SK-N-SH treated with all-trans-retinoic acid at 6 μM for 48 hours (cell line): ENCODE results near the gene VWA5B2.

ENCODE experiments used
- ATAC-seq: fragments of 200-7000 bp; cut with Tn5 transposase; 3 replicates; pipeline ENCODE4 v1.9.1; 2020; ENCODE audit warnings: mild to moderate bottlenecking, moderate library complexity
- ARNTL ChIP-seq: fragments of 450-650 bp; formaldehyde crosslinking; IDR thresholded peaks from 2 replicates; pipeline ENCODE4 v1.5.0; 2020; ENCODE audit warnings: low read depth, mild to moderate bottlenecking, moderate library complexity, borderline replicate concordance
- BACH2 ChIP-seq: fragments of 250-450 bp; sonication (Bioruptor Pico); IDR thresholded peaks from 2 replicates; pipeline ENCODE4 v1.9.0; 2021; ENCODE audit warnings: mild to moderate bottlenecking, borderline replicate concordance
- CSDC2 ChIP-seq: fragments of 250-450 bp; sonication (Bioruptor Pico); IDR thresholded peaks from 2 replicates; pipeline ENCODE4 v1.5.0; 2020; ENCODE audit warnings: mild to moderate bottlenecking, moderate library complexity
- ESRRG ChIP-seq: fragments of 250-450 bp; sonication (Bioruptor Pico); IDR thresholded peaks from 2 replicates; pipeline ENCODE4 v1.6.1; 2021; ENCODE audit warnings: mild to moderate bottlenecking
- GLIS3 ChIP-seq: fragments of 250-450 bp; sonication (Bioruptor Pico); IDR thresholded peaks from 2 replicates; pipeline ENCODE4 v1.5.0; 2020; ENCODE audit warnings: mild to moderate bottlenecking, moderate library complexity
- ISL1 ChIP-seq: fragments of 250-450 bp; sonication (Bioruptor Pico); IDR thresholded peaks from 2 replicates; pipeline ENCODE4 v2.1.2; 2022; ENCODE audit warnings: mild to moderate bottlenecking, moderate library complexity
- PPARA ChIP-seq: fragments of 250-450 bp; sonication (Bioruptor Pico); IDR thresholded peaks from 2 replicates; pipeline ENCODE4 v1.5.0; 2020; ENCODE audit warnings: mild to moderate bottlenecking, borderline replicate concordance
- RARB ChIP-seq: fragments of 250-450 bp; sonication (Bioruptor Pico); IDR thresholded peaks from 2 replicates; pipeline ENCODE4 v1.8.0; 2021; ENCODE audit warnings: mild to moderate bottlenecking, moderate library complexity
- SNAI2 ChIP-seq: fragments of 250-450 bp; sonication (Bioruptor Pico); IDR thresholded peaks from 2 replicates; pipeline ENCODE4 v1.5.0; 2020; ENCODE audit warnings: mild to moderate bottlenecking, moderate library complexity
- TCF4 ChIP-seq: fragments of 250-450 bp; sonication (Bioruptor Pico); IDR thresholded peaks from 2 replicates; pipeline ENCODE4 v1.8.0; 2021; ENCODE audit warnings: mild to moderate bottlenecking, moderate library complexity, borderline replicate concordance
- TOX ChIP-seq: fragments of 250-450 bp; sonication (Bioruptor Pico); IDR thresholded peaks from 2 replicates; pipeline ENCODE4 v1.8.0; 2021; ENCODE audit warnings: mild to moderate bottlenecking, moderate library complexity, borderline replicate concordance
- ZC3H10 ChIP-seq: fragments of 250-450 bp; sonication (Bioruptor Pico); IDR thresholded peaks from 2 replicates; pipeline ENCODE4 v1.5.1; 2021; ENCODE audit warnings: mild to moderate bottlenecking, moderate library complexity
- ZFP3 ChIP-seq: fragments of 250-450 bp; sonication (Bioruptor Pico); IDR thresholded peaks from 2 replicates; pipeline ENCODE4 v1.5.0; 2020; ENCODE audit warnings: mild to moderate bottlenecking, moderate library complexity
- ZFP30 ChIP-seq: fragments of 450-650 bp; formaldehyde crosslinking; IDR thresholded peaks from 2 replicates; pipeline ENCODE4 v1.5.0; 2022; ENCODE audit warnings: mild to moderate bottlenecking, moderate library complexity
- ZNF565 ChIP-seq: fragments of 450-650 bp; formaldehyde crosslinking; conservative IDR thresholded peaks from 2 replicates; pipeline ENCODE4 v1.5.0; 2020; ENCODE audit warnings: low read depth, mild to moderate bottlenecking, moderate library complexity
- ZNF70 ChIP-seq: fragments of 450-650 bp; formaldehyde crosslinking; IDR thresholded peaks from 2 replicates; pipeline ENCODE4 v1.5.0; 2020; ENCODE audit warnings: mild to moderate bottlenecking, moderate library complexity
- ZNF8 ChIP-seq: fragments of 450-650 bp; formaldehyde crosslinking; IDR thresholded peaks from 2 replicates; pipeline ENCODE4 v1.5.0; 2020; ENCODE audit warnings: mild to moderate bottlenecking, moderate library complexity
- TF ChIP-seq, protein P1 (sequence below): fragments of 250-450 bp; sonication (Bioruptor Pico); IDR thresholded peaks from 2 replicates; pipeline ENCODE4 v1.5.0; 2020; ENCODE audit warnings: mild to moderate bottlenecking, moderate library complexity
- TF ChIP-seq, protein P2 (sequence below): fragments of 250-450 bp; sonication (Bioruptor Pico); IDR thresholded peaks from 2 replicates; pipeline ENCODE4 v1.5.1; 2020; ENCODE audit warnings: low read depth, mild to moderate bottlenecking, moderate library complexity
- TF ChIP-seq, protein P3 (sequence below): fragments of 250-450 bp; sonication (Bioruptor Pico); IDR thresholded peaks from 2 replicates; pipeline ENCODE4 v1.8.0; 2021; ENCODE audit warnings: low read depth, mild to moderate bottlenecking, moderate library complexity, borderline replicate concordance

The VWA5B2 gene

DNA sequence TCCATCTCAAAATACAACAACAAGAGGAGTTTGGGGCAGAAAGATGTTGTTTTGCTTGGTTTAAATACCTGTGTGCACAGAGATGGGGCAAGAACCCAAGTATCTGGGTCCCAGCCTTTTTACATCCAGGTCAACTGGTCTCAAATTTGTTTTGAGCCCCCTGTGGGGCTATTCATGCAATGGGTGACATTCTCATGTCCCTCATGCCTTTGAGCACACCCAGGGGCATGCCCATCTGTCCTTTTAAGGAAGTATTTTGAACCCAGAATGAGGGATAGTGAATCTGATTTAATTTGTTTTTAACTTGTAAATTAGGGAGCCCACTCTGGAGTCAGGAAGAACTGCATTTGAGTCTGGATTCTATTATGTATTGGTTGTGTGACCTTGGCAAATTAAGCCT is 28.6 kb upstream of the VWA5B2 start:
- ATAC-seq: no peak

DNA sequence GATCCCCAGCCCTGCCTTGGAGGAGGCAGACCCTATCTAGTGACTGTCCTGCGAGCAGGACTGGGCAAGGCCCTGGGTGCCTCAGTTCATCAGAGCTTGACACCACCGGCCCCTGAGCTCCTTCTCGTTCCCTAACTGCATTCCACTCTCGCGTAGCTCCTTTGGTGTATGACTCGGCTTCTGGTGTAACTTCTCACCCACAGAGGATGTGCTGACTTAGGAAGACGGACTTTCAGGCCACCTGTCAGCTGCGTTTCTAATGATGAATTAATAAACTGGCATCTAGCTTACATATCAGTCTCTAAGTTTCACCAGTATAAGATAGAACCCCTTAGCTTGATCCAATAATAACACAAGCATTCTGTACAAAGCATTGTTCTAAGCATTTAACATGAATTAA is 25.9 kb upstream of the VWA5B2 start:
- no peak for TF ChIP-seq RARB (CRISPR knock-in tag)
- no peak for TF ChIP-seq ZNF70
- TF ChIP-seq SNAI2 (CRISPR knock-in tag): no peak
- TF ChIP-seq ZFP30 (CRISPR knock-in tag): no peak
- TF ChIP-seq, protein P1, sequence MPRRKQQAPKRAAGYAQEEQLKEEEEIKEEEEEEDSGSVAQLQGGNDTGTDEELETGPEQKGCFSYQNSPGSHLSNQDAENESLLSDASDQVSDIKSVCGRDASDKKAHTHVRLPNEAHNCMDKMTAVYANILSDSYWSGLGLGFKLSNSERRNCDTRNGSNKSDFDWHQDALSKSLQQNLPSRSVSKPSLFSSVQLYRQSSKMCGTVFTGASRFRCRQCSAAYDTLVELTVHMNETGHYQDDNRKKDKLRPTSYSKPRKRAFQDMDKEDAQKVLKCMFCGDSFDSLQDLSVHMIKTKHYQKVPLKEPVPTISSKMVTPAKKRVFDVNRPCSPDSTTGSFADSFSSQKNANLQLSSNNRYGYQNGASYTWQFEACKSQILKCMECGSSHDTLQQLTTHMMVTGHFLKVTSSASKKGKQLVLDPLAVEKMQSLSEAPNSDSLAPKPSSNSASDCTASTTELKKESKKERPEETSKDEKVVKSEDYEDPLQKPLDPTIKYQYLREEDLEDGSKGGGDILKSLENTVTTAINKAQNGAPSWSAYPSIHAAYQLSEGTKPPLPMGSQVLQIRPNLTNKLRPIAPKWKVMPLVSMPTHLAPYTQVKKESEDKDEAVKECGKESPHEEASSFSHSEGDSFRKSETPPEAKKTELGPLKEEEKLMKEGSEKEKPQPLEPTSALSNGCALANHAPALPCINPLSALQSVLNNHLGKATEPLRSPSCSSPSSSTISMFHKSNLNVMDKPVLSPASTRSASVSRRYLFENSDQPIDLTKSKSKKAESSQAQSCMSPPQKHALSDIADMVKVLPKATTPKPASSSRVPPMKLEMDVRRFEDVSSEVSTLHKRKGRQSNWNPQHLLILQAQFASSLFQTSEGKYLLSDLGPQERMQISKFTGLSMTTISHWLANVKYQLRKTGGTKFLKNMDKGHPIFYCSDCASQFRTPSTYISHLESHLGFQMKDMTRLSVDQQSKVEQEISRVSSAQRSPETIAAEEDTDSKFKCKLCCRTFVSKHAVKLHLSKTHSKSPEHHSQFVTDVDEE (CRISPR knock-in tag): no peak
- TF ChIP-seq ZC3H10 (CRISPR knock-in tag): no peak
- TF ChIP-seq ZFP3 (CRISPR knock-in tag): no peak
- TF ChIP-seq, protein P2, sequence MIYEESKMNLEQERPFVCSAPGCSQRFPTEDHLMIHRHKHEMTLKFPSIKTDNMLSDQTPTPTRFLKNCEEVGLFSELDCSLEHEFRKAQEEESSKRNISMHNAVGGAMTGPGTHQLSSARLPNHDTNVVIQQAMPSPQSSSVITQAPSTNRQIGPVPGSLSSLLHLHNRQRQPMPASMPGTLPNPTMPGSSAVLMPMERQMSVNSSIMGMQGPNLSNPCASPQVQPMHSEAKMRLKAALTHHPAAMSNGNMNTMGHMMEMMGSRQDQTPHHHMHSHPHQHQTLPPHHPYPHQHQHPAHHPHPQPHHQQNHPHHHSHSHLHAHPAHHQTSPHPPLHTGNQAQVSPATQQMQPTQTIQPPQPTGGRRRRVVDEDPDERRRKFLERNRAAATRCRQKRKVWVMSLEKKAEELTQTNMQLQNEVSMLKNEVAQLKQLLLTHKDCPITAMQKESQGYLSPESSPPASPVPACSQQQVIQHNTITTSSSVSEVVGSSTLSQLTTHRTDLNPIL (CRISPR knock-in tag): no peak
- no peak for TF ChIP-seq TOX (CRISPR knock-in tag)
- no peak for TF ChIP-seq ESRRG (CRISPR knock-in tag)
- TF ChIP-seq ZNF8: no peak
- no peak for ATAC-seq

More for the DNA sequence above, 28.6 kb upstream of the VWA5B2 start:
- TF ChIP-seq CSDC2 (no peak), ESRRG (CRISPR knock-in tag) (no peak), PPARA (CRISPR knock-in tag) (no peak), ZNF565 (CRISPR knock-in tag) (no peak), ZFP30 (CRISPR knock-in tag) (no peak), ISL1 (no peak), TOX (CRISPR knock-in tag) (no peak), ZNF70 (no peak), TCF4 (CRISPR knock-in tag) (no peak), ZFP3 (CRISPR knock-in tag) (no peak), BACH2 (CRISPR knock-in tag) (no peak), ZNF8 (no peak), GLIS3 (CRISPR knock-in tag) (no peak), ARNTL (CRISPR knock-in tag) (no peak)
- TF ChIP-seq, protein P3, sequence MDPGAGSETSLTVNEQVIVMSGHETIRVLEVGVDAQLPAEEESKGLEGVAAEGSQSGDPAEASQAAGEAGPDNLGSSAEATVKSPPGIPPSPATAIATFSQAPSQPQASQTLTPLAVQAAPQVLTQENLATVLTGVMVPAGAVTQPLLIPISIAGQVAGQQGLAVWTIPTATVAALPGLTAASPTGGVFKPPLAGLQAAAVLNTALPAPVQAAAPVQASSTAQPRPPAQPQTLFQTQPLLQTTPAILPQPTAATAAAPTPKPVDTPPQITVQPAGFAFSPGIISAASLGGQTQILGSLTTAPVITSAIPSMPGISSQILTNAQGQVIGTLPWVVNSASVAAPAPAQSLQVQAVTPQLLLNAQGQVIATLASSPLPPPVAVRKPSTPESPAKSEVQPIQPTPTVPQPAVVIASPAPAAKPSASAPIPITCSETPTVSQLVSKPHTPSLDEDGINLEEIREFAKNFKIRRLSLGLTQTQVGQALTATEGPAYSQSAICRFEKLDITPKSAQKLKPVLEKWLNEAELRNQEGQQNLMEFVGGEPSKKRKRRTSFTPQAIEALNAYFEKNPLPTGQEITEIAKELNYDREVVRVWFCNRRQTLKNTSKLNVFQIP: no peak
- TF ChIP-seq, protein P2 (CRISPR knock-in tag): no peak
- TF ChIP-seq, protein P1 (CRISPR knock-in tag): no peak

DNA sequence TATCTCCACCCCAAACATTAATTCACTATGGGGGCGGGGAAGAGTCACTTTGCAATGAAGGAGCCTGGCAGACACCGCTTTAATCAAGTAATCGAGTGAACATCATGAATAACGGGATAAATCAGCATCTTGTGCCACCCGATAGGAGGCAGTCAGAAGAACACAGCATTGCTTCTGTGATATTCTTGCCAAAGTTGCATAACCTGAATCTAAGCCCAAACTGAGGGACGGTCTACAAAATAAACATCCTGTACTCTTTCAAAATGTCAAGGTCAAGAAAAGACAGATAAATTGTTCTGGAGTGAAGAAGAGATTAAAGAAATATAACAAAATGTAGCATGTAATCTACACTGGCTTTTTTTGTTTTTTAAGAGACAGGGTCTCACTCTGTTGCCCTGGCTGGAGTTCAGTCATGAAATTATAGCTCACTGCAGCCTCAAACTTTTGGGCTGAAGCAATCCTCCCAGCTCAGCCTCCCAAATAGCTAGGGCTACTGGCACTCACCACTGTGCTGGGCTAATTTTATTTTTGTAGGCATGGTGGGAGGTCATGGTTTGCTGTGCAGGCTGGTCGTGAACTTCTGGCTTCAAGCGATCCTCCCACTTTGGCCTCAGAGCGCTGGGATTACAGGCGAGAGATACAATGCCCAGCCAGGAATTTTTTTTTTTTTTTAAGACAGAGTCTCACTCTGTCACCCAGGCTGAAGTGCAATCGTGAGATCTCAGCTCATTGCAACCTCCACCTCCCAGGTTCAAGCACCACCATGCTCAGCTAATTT is 20.1 kb upstream of the VWA5B2 start:
- no peak for ATAC-seq
- TF ChIP-seq SNAI2 (CRISPR knock-in tag) (no peak), GLIS3 (CRISPR knock-in tag) (no peak), ZNF8 (no peak), ZC3H10 (CRISPR knock-in tag) (no peak), ZNF565 (CRISPR knock-in tag) (no peak), RARB (CRISPR knock-in tag) (no peak), ZFP3 (CRISPR knock-in tag) (no peak), ARNTL (CRISPR knock-in tag) (no peak), ISL1 (no peak), ESRRG (CRISPR knock-in tag) (no peak)
- TF ChIP-seq, protein P3: no peak
- TF ChIP-seq, protein P2 (CRISPR knock-in tag): no peak
